ENCODE results near the gene USP3.

GRCh38 chr15:63605036-63605435 lies 100.6 kb downstream of the USP3 start:
- TF ChIP-seq TAF1 (IDR thresholded peaks at IDR 0.05; ENCODE audit: borderline replicate concordance, insufficient read depth, low read length) (no peak), POLR2AphosphoS5 (IDR thresholded peaks at IDR 0.05; ENCODE audit: low read depth, low read length) (no peak)

Measured in PFSK-1 (cell line).